ENCODE data around the gene DMKN.

DNA sequence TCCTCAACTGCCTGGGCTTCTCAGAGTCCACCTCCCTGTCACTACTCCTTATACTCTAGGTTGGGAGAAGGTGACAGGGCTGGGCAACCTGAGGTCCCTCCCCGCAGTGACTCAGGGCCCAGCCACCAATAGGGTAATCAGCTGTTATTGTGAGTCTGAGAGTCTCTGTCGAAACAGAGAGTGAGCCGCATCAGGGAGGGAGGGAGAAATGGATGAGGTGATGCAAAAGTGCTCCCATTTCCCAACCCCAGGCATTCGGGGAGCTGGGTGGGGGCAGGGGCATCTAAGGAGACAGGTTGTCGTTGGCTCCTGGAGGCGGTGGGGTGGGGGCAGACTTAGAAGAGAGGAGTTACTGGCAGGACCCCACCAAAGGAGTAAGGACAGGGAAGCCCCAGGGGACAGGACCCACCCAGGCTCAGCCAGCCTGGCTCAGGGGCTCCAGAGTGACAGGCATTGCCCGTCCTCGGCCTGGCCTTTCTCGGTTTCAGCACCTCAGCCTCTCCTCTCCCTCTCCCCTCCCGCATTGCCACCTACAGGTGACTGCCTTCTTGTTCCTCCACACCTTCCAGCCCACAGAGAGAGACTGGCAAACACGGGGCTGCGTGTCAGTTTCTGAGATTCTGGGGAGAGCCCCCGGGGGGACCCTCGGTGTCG is at the start of gene DMKN:
- no peak for TF ChIP-seq CTCF (IDR thresholded peaks at IDR 0.05)
- TF ChIP-seq EP300 (IDR thresholded peaks at IDR 0.05; ENCODE audit: low read depth), result no peak

Data from transverse colon (tissue), 3 donors.